ENCODE results near the gene LRRC18.
A peak's percentile ranks its signal among the peaks of the same experiment; 100 is the strongest.

The LRRC18 gene

GRCh38 chr10:48880016-48880705, 59.5 kb downstream of the LRRC18 start:
- peak; percentile 63 for DNase-seq (ENCODE audit: low spot score)

DNA sequence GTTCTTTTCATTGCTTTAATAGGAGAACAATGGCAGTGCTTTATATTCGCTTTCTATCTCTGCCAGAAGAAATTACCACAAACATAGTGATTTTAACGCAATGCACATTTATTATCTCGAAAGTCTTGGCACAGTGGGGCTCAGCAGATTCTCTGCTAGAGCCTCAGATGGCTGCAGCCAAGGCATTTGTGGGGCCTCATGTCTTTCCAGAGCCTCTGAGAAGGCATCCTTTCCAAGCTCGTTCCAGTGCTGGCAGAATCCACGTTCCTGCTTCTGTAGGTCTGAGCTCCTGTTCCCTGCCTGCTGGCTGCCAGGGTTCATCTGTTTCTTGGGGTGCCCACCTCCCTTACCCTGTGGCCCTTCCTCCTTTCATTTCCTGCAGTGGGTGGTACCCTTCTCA, 60.2 kb downstream of the LRRC18 start:
- DNase-seq (ENCODE audit: low spot score) = no peak

DNA sequence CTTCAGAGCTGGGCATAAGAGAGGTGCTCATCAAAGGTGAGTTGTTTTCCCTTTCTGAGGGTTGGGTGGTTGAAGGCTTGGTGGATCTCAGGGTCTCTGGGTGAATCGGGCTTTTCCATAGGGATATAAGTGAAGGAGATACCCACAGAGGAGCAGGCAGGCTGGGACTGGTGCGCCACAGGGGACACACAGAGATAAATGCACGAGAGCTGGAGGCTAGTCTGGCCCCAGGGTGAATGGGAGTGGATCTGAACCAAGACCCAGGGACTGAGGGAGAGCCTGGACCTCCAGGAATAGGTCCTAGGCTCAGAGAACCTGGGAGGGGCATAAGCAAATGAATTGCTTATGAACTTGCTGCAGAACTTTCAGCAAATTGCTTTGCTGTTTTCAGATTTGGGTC, 61.5 kb downstream of the LRRC18 start:
- DNase-seq (ENCODE audit: low spot score) = no peak

DNA sequence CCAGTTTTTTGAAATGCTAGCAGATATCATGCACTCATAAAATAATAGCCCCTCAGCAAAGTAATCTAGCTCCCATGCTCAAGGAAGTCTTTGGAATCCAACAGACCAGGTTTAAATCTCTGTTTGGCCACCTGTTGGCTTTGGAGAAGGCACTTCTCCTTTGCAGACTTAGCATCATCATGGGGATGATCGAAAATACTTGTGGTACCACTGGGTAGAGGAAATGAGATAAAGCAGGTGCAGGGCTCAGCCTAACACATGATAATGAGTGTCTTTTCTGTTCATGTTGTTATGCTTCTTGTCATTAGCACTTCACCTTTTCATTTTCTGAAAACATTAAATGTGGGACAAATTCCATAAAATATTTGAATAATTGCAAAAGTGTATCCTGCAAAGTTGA, 67.4 kb downstream of the LRRC18 start:
- DNase-seq (ENCODE audit: low spot score) = no peak
